SU-DHL-6 (cell line): Measurements from ENCODE around the gene UNC119B.

Source experiments
- CTCF ChIP-seq: fragments of 200-600 bp; sonication (generic); IDR thresholded peaks from one replicate; pipeline ENCODE4 v1.5.1; 2017; ENCODE audit warnings: antibody characterized with exemption, mild to moderate bottlenecking, low read length, moderate library complexity; ENCODE audit not compliant: insufficient read depth, poor library complexity, severe bottlenecking
- EZH2phosphoT487 ChIP-seq: fragments of 200-600 bp; sonication (generic), shearing (Covaris generic); conservative IDR thresholded peaks from 2 replicates; pipeline ENCODE4 v1.6.1; 2018; ENCODE audit warnings: mild to moderate bottlenecking, antibody characterized with exemption, low read length, moderate library complexity, mixed read lengths

DNA sequence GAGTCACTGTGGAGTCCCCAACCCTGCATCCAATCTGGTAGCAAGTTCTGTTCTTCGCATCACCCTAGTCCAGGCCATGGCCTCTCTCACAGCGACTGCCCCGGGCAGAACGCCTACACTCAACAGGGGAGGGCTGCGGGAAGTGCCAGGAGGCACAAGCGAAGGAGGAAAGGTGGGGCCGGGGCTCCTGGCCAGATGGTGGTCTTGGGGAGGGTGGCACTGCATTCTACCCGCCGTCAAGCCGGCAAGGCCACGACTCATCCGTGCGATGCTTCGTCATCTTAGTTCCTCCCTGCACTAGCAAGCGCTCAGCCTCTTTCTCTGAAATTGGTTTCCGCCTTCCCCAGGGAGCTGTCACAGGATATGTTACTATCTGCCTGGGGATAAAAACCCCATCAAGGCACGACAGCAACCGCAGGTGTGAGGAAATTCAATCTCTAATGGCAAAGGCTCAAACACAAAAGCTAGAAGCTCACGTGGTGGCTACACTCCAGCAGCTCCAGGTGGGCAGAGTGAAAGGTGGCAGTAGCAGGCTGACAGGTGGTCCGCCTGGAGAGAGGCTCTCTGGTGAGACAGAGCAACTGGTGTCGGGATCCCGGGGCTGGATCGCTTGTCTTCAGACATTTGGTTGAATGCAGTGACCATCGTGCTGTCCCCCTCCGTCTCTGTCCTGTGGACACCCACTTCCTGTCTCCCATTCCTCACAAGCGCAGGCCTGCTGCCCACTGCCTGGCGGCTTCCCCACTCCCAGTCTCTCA is 49.5 kb downstream of the UNC119B start:
- TF ChIP-seq EZH2phosphoT487 (no peak), CTCF (no peak)
